GM15510 (cell line): ENCODE data around the gene LIN7C.

Experiments
- POLR2A ChIP-seq: IDR thresholded peaks from 3 replicates; pipeline ENCODE4 v1.6.1; 2011; ENCODE audit warnings: borderline replicate concordance; ENCODE audit not compliant: insufficient read length; ENCODE audit errors: extremely low read depth

LIN7C gene

GRCh38 chr11:27485930-27486773, 20.4 kb downstream of the LIN7C start:
- TF ChIP-seq POLR2A, result no peak

- TF ChIP-seq POLR2A, result no peak
Measured at GRCh38 chr11:27482793-27483192, 23.8 kb downstream of the LIN7C start.

GRCh38 chr11:27481992-27482391, 24.6 kb downstream of the LIN7C start:
- no peak for TF ChIP-seq POLR2A

- TF ChIP-seq POLR2A, result no peak
Measured at GRCh38 chr11:27477831-27478230, 28.7 kb downstream of the LIN7C start.

GRCh38 chr11:27477243-27477642, 29.3 kb downstream of the LIN7C start:
- no peak for TF ChIP-seq POLR2A

GRCh38 chr11:27475622-27476021, 30.9 kb downstream of the LIN7C start:
- no peak for TF ChIP-seq POLR2A

- TF ChIP-seq POLR2A, result no peak
Measured at GRCh38 chr11:27473017-27473406, 33.6 kb downstream of the LIN7C start.

GRCh38 chr11:27472398-27473016, 34.1 kb downstream of the LIN7C start, which contains the start of gene LGR4:
LGR4 (minus strand) TSS chr11:27472790; CDS start chr11:27472302, 488 bp downstream.
- TF ChIP-seq POLR2A, result no peak

- no peak for TF ChIP-seq POLR2A
Measured at GRCh38 chr11:27471589-27472397, 34.8 kb downstream of the LIN7C start.

- TF ChIP-seq POLR2A, result no peak
Measured at GRCh38 chr11:27470826-27471588, 35.6 kb downstream of the LIN7C start.

- TF ChIP-seq POLR2A, result no peak
Measured at GRCh38 chr11:27470166-27470565, 36.4 kb downstream of the LIN7C start.

GRCh38 chr11:27468995-27469695, 37.4 kb downstream of the LIN7C start:
- no peak for TF ChIP-seq POLR2A

GRCh38 chr11:27468209-27468994, 38.2 kb downstream of the LIN7C start:
- no peak for TF ChIP-seq POLR2A
